ENCODE results near the gene KCNJ10.
A peak's percentile ranks its signal among the peaks of the same experiment; 100 is the strongest.

KCNJ10 gene

GRCh38 chr1:160030657-160031364 lies 39.1 kb downstream of the KCNJ10 start:
- peak overlapping the region; percentile 53 for H3K27ac ChIP-seq
- no peak for DNase-seq
- TF ChIP-seq CTCF (IDR thresholded peaks at IDR 0.05; ENCODE audit: low read depth, low read length): no peak

GRCh38 chr1:160028426-160028825 lies 41.5 kb downstream of the KCNJ10 start:
- no peak for DNase-seq

More at GRCh38 chr1:160030657-160031364, 39.1 kb downstream of the KCNJ10 start:
- peak overlapping the region; percentile 84 for H3K4me3 ChIP-seq (ENCODE audit: low read depth, low read length)
- H3K27me3 ChIP-seq (ENCODE audit: insufficient read depth, low read depth, severe bottlenecking): no peaks in the 10 kb centered on the region
- H3K36me3 ChIP-seq: no peaks in the 10 kb centered on the region
- H3K9me3 ChIP-seq (ENCODE audit: severe bottlenecking): no peaks in the 10 kb centered on the region

GRCh38 chr1:160025314-160025713 lies 44.6 kb downstream of the KCNJ10 start:
- no peak for TF ChIP-seq CTCF (IDR thresholded peaks at IDR 0.05; ENCODE audit: low read depth, low read length)
- peaks cover 19% of the 10 kb centered on the region for H3K27me3 ChIP-seq (ENCODE audit: insufficient read depth, low read depth, severe bottlenecking)
- no peak for DNase-seq
- no peak overlapping the region for H3K4me3 ChIP-seq (ENCODE audit: low read depth, low read length)
- H3K9me3 ChIP-seq (ENCODE audit: severe bottlenecking): no peaks in the 10 kb centered on the region
- H3K27ac ChIP-seq: no peak overlapping the region
- no peaks in the 10 kb centered on the region for H3K36me3 ChIP-seq

More at GRCh38 chr1:160028426-160028825, 41.5 kb downstream of the KCNJ10 start:
- Histone ChIP-seq H3K27me3 (ENCODE audit: insufficient read depth, low read depth, severe bottlenecking) (no peaks in the 10 kb centered on the region), H3K36me3 (no peaks in the 10 kb centered on the region), H3K9me3 (ENCODE audit: severe bottlenecking) (no peaks in the 10 kb centered on the region), H3K4me3 (ENCODE audit: low read depth, low read length) (no peak overlapping the region), H3K27ac (no peak overlapping the region)
- no peak for TF ChIP-seq CTCF (IDR thresholded peaks at IDR 0.05; ENCODE audit: low read depth, low read length)

GRCh38 chr1:160024195-160024905 lies 45.6 kb downstream of the KCNJ10 start:
- Histone ChIP-seq H3K27ac (no peak overlapping the region), H3K4me3 (ENCODE audit: low read depth, low read length) (no peak overlapping the region), H3K36me3 (no peaks in the 10 kb centered on the region), H3K27me3 (ENCODE audit: insufficient read depth, low read depth, severe bottlenecking) (peaks cover 25% of the 10 kb centered on the region), H3K9me3 (ENCODE audit: severe bottlenecking) (no peaks in the 10 kb centered on the region)
- no peak for TF ChIP-seq CTCF (IDR thresholded peaks at IDR 0.05; ENCODE audit: low read depth, low read length)
- DNase-seq: no peak

- peaks cover 32% of the 10 kb centered on the region for H3K27me3 ChIP-seq (ENCODE audit: insufficient read depth, low read depth, severe bottlenecking)
- no peak for DNase-seq
- no peaks in the 10 kb centered on the region for H3K36me3 ChIP-seq
- H3K9me3 ChIP-seq (ENCODE audit: severe bottlenecking): no peaks in the 10 kb centered on the region
- no peak overlapping the region for H3K27ac ChIP-seq
- TF ChIP-seq CTCF (IDR thresholded peaks at IDR 0.05; ENCODE audit: low read depth, low read length): no peak
- H3K4me3 ChIP-seq (ENCODE audit: low read depth, low read length): no peak overlapping the region
Observed at GRCh38 chr1:160022330-160023310, 47.3 kb downstream of the KCNJ10 start.

All from WERI-Rb-1 (cell line).